DND-41 (cell line): ENCODE data around the gene GNAS.
"Not testable (repeated sequence)": the region's sequence is repeated elsewhere in the genome, so short reads cannot be mapped to it uniquely, and the experiment has no call there.

ENCODE experiments used
- EZH2 ChIP-seq: IDR thresholded peaks from 3 replicates; pipeline ENCODE4 v1.6.1; 2012; ENCODE audit warnings: borderline replicate concordance, low read depth, mild to moderate bottlenecking, moderate library complexity, low read length, inconsistent platforms; ENCODE audit not compliant: severe bottlenecking
- TF ChIP-seq, protein P1 (sequence below): IDR thresholded peaks from 2 replicates; pipeline ENCODE4 v1.5.1; 2012; ENCODE audit warnings: borderline replicate concordance, low read length, moderate library complexity, mild to moderate bottlenecking; ENCODE audit not compliant: poor library complexity, severe bottlenecking; ENCODE audit errors: extremely low read depth

DNA sequence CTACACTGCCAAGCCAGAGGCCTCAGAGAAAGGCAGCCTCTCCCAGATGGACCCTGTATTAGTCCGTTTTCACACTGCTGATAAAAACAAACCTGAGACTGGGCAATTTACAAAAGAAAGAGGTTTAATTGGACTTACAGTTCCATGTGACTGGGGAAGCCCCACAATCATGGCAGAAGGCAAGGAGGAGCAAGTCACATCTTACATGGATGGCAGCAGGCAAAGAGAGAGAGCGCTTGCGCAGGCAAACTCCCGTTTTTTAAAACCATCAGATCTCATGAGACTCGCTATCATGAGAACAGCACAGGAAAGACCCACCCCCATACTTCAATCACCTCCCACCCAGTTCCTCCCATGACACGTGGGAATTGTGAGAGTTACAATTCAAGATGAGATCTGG, 32.0 kb upstream of the GNAS start:
- TF ChIP-seq, protein P1, sequence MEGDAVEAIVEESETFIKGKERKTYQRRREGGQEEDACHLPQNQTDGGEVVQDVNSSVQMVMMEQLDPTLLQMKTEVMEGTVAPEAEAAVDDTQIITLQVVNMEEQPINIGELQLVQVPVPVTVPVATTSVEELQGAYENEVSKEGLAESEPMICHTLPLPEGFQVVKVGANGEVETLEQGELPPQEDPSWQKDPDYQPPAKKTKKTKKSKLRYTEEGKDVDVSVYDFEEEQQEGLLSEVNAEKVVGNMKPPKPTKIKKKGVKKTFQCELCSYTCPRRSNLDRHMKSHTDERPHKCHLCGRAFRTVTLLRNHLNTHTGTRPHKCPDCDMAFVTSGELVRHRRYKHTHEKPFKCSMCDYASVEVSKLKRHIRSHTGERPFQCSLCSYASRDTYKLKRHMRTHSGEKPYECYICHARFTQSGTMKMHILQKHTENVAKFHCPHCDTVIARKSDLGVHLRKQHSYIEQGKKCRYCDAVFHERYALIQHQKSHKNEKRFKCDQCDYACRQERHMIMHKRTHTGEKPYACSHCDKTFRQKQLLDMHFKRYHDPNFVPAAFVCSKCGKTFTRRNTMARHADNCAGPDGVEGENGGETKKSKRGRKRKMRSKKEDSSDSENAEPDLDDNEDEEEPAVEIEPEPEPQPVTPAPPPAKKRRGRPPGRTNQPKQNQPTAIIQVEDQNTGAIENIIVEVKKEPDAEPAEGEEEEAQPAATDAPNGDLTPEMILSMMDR = not testable (repeated sequence)
- not testable (repeated sequence) for TF ChIP-seq EZH2
